ENCODE results near the gene LCMT1. TPM values are rescaled to one million over a fixed set of nuclear protein-coding genes. Genes with fewer than 3 reads are reported as not detected.

The LCMT1 gene
- total and polyA plus RNA-seq, 2 of the 13 experiments (the other 11 are each of a cell fraction or from before 2014, with no cell fraction given): 41.2 to 48.7 TPM

- TF ChIP-seq ZNF318 (CRISPR knock-in tag; IDR thresholded peaks at IDR 0.05) (no peak; the same call in 1 of the 2 replicates), ZSCAN21 (CRISPR knock-in tag; IDR thresholded peaks at IDR 0.05; ENCODE audit: borderline replicate concordance) (peak; percentile 90), ZBTB26 (CRISPR knock-in tag; IDR thresholded peaks at IDR 0.05; ENCODE audit: borderline replicate concordance) (peak; percentile 86), MIXL1 (CRISPR knock-in tag; IDR thresholded peaks at IDR 0.05) (peak; percentile 93), ATF7-NPFF (CRISPR knock-in tag; IDR thresholded peaks at IDR 0.05; ENCODE audit: low read depth) (peak; percentile 64; the same call in 1 of the 2 replicates), TP53 (CRISPR knock-in tag; conservative IDR thresholded peaks at IDR 0.05) (no peak), ZNF580 (CRISPR knock-in tag; IDR thresholded peaks at IDR 0.05; ENCODE audit: borderline replicate concordance, low read depth) (peak; percentile 90), ZNF431 (CRISPR knock-in tag; IDR thresholded peaks at IDR 0.05; ENCODE audit: borderline replicate concordance, low read depth) (peak; percentile 92), MED8 (CRISPR knock-in tag; IDR thresholded peaks at IDR 0.05; ENCODE audit: insufficient replicate concordance) (no peak), ZC3H13 (CRISPR knock-in tag; IDR thresholded peaks at IDR 0.05) (peak; percentile 84; the same call in 1 of the 2 replicates), HMGA1 (CRISPR knock-in tag; conservative IDR thresholded peaks at IDR 0.05) (no peak), LBX2 (CRISPR knock-in tag; IDR thresholded peaks at IDR 0.05; ENCODE audit: borderline replicate concordance) (no peak), BORCS8-MEF2B (CRISPR knock-in tag; IDR thresholded peaks at IDR 0.05) (peak; percentile 94), ZNF136 (CRISPR knock-in tag; IDR thresholded peaks at IDR 0.05; ENCODE audit: low read depth) (0 out of 2 replicates have a peak, but pooled peaks have one; percentile 83), U2AF1 (optimal IDR thresholded peaks at IDR 0.05; ENCODE audit: low read depth, low read length) (no peak), SOX13 (IDR thresholded peaks at IDR 0.05) (peak; percentile 85), SOX13 (CRISPR knock-in tag; conservative IDR thresholded peaks at IDR 0.05 in 1 of 2, IDR thresholded peaks at IDR 0.05 in 1 of 2) (peak in 1 of 2 experiments; percentile 94; a peak in 2 of 4 replicates), ZNF709 (CRISPR knock-in tag; IDR thresholded peaks at IDR 0.05) (peak; percentile 80; the same call in 1 of the 2 replicates)
Measured at GRCh38 chr16:25177831-25178688, 66.5 kb downstream of the LCMT1 start (continued).
